B cell (primary cell): ENCODE results near the gene L3MBTL1.
"Not testable (repeated sequence)": the region's sequence is repeated elsewhere in the genome, so short reads cannot be mapped to it uniquely, and the experiment has no call there.

Experiments used
- CTCF ChIP-seq: fragments of 200-600 bp; IDR thresholded peaks from one replicate; pipeline ENCODE4 v1.8.0; 2022; ENCODE audit warnings: antibody characterized with exemption, mild to moderate bottlenecking
- EZH2 ChIP-seq: IDR thresholded peaks from 2 replicates; pipeline ENCODE4 v1.6.1; 2012; ENCODE audit warnings: borderline replicate concordance, low read depth, mild to moderate bottlenecking, moderate library complexity, low read length; ENCODE audit not compliant: insufficient read depth, poor library complexity, severe bottlenecking

GRCh38 chr20:43502021-43502420 lies 5.5 kb upstream of the L3MBTL1 start:
- not testable (repeated sequence) for TF ChIP-seq CTCF, EZH2
